ENCODE results near the gene NRXN3. TPM values are rescaled to one million over a fixed set of nuclear protein-coding genes. Genes with fewer than 3 reads are reported as not detected.

NRXN3 gene
- total and polyA plus RNA-seq, 2 experiments from 2014 or later, result 1.0 to 1.8 TPM

- Mint-ChIP-seq H3K4me3 (no peak overlapping the region), H3K4me1 (no peaks in the 10 kb centered on the region), H3K36me3 (ENCODE audit: low read depth) (peaks cover 17% of the 10 kb centered on the region), H3K9me3 (peaks cover 20% of the 10 kb centered on the region), H3K27ac (no peak overlapping the region), H3K27me3 (ENCODE audit: insufficient read depth, low read depth, poor library complexity) (peaks cover 2% of the 10 kb centered on the region)
- H3K36me3 ChIP-seq (ENCODE audit: insufficient read depth), result no peaks in the 10 kb centered on the region
- H3K4me2 ChIP-seq, result no peak overlapping the region
- H3K79me2 ChIP-seq (replicated peaks; ENCODE audit: insufficient read depth), result no peaks in the 10 kb centered on the region
- no peak overlapping the region for H3K27ac ChIP-seq (ENCODE audit: low read depth)
- ATAC-seq (no peak), DNase-seq (ENCODE audit: low spot score) (no peak)
- no peaks in the 10 kb centered on the region for H3K4me1 ChIP-seq (ENCODE audit: insufficient read depth)
- no peak overlapping the region for H2AFZ ChIP-seq
- H3K27me3 ChIP-seq (ENCODE audit: insufficient read depth), result no peaks in the 10 kb centered on the region
- no peak for TF ChIP-seq EZH2 (IDR thresholded peaks at IDR 0.05; ENCODE audit: low read depth, unreplicated experiment)
- no peak for TF ChIP-seq ZNF114 (CRISPR knock-in tag; IDR thresholded peaks at IDR 0.05)
- no peak for TF ChIP-seq EZH2phosphoT487 (IDR thresholded peaks at IDR 0.05; ENCODE audit: unreplicated experiment)
- TF ChIP-seq REST (IDR thresholded peaks at IDR 0.05; ENCODE audit: unreplicated experiment), result no peak
- H3K4me3 ChIP-seq, result no peak overlapping the region
- no peaks in the 10 kb centered on the region for H3K9me2 ChIP-seq (ENCODE audit: insufficient read depth)
- H4K20me1 ChIP-seq (replicated peaks; ENCODE audit: insufficient read depth), result no peaks in the 10 kb centered on the region
- no peaks in the 10 kb centered on the region for H3F3A ChIP-seq (replicated peaks; ENCODE audit: low read depth)
Measured at GRCh38 chr14:79764323-79764722, 1594.2 kb downstream of the NRXN3 start.

- Histone ChIP-seq H3F3A (replicated peaks; ENCODE audit: low read depth) (no peaks in the 10 kb centered on the region), H3K27me3 (ENCODE audit: insufficient read depth) (no peaks in the 10 kb centered on the region), H4K20me1 (replicated peaks; ENCODE audit: insufficient read depth) (no peaks in the 10 kb centered on the region), H3K36me3 (ENCODE audit: insufficient read depth) (no peaks in the 10 kb centered on the region), H3K79me2 (replicated peaks; ENCODE audit: insufficient read depth) (no peaks in the 10 kb centered on the region), H3K4me2 (no peak overlapping the region), H3K27ac (ENCODE audit: low read depth) (no peak overlapping the region), H2AFZ (no peak overlapping the region), H3K4me1 (ENCODE audit: insufficient read depth) (no peaks in the 10 kb centered on the region), H3K4me3 (no peak overlapping the region), H3K9me2 (ENCODE audit: insufficient read depth) (no peaks in the 10 kb centered on the region)
- H3K27me3 Mint-ChIP-seq (ENCODE audit: insufficient read depth, low read depth, poor library complexity), result peaks cover 2% of the 10 kb centered on the region
- H3K4me1 Mint-ChIP-seq, result no peaks in the 10 kb centered on the region
- peaks cover 28% of the 10 kb centered on the region for H3K9me3 Mint-ChIP-seq
- no peak overlapping the region for H3K4me3 Mint-ChIP-seq
- DNase-seq (ENCODE audit: low spot score) (no peak), ATAC-seq (no peak)
- TF ChIP-seq ETS1 (IDR thresholded peaks at IDR 0.05) (no peak), REST (IDR thresholded peaks at IDR 0.05; ENCODE audit: unreplicated experiment) (no peak), ZNF114 (CRISPR knock-in tag; IDR thresholded peaks at IDR 0.05) (no peak), CTCF (conservative IDR thresholded peaks at IDR 0.05; ENCODE audit: low read depth in 2 of 2) (no peak), POLR2AphosphoS5 (IDR thresholded peaks at IDR 0.05; ENCODE audit: low read depth) (no peak), EZH2phosphoT487 (IDR thresholded peaks at IDR 0.05; ENCODE audit: unreplicated experiment) (no peak), NANOG (IDR thresholded peaks at IDR 0.05; ENCODE audit: borderline replicate concordance) (no peak)
- peaks cover 22% of the 10 kb centered on the region for H3K36me3 Mint-ChIP-seq (ENCODE audit: low read depth)
- no peak overlapping the region for H3K27ac Mint-ChIP-seq
Measured at GRCh38 chr14:79766511-79766910, 1596.3 kb downstream of the NRXN3 start.

Measured in GM23338 (cell line).